NCI-H446 (cell line): Measurements from ENCODE around the gene GCNT2.
"Not testable (repeated sequence)": the region's sequence is repeated elsewhere in the genome, so short reads cannot be mapped to it uniquely, and the experiment has no call there.

Experiments used
- DNase-seq, 2 experiments: peaks; one replicate each; lab custom pipeline; 2025; lab: John Stamatoyannopoulos, UW

GCNT2 gene

GRCh38 chr6:10580570-10580969 lies 59.4 kb downstream of the GCNT2 start:
- no peak for DNase-seq

GRCh38 chr6:10581402-10581801 lies 60.3 kb downstream of the GCNT2 start:
- not testable (repeated sequence) for DNase-seq

GRCh38 chr6:10582774-10583508 lies 61.8 kb downstream of the GCNT2 start:
- no peak for DNase-seq

GRCh38 chr6:10583509-10583901 lies 62.4 kb downstream of the GCNT2 start:
- DNase-seq: no peak

GRCh38 chr6:10584607-10585006 lies 63.5 kb downstream of the GCNT2 start:
- DNase-seq: no peak

GRCh38 chr6:10585209-10585845 lies 64.2 kb downstream of the GCNT2 start:
- DNase-seq: no peak

- DNase-seq: no peak
Observed at GRCh38 chr6:10586302-10586701, 65.2 kb downstream of the GCNT2 start.

- DNase-seq: no peak
Observed at GRCh38 chr6:10587656-10588406, 66.7 kb downstream of the GCNT2 start.

GRCh38 chr6:10588562-10589428 lies 67.6 kb downstream of the GCNT2 start:
- DNase-seq: no peak

- DNase-seq: no peak
Observed at GRCh38 chr6:10589429-10589727, 68.2 kb downstream of the GCNT2 start.

- DNase-seq: no peak
Observed at GRCh38 chr6:10589983-10590382, 68.8 kb downstream of the GCNT2 start.

- DNase-seq: no peak
Observed at GRCh38 chr6:10591422-10592160, 70.4 kb downstream of the GCNT2 start.

GRCh38 chr6:10595731-10596664 lies 74.8 kb downstream of the GCNT2 start:
- no peak for DNase-seq

GRCh38 chr6:10597499-10598001 lies 76.4 kb downstream of the GCNT2 start:
- DNase-seq: no peak

- DNase-seq: no peak
Observed at GRCh38 chr6:10598084-10598960, 77.2 kb downstream of the GCNT2 start.

- DNase-seq: no peak
Observed at GRCh38 chr6:10599046-10599445, 77.9 kb downstream of the GCNT2 start.

- not testable (repeated sequence) for DNase-seq
Observed at GRCh38 chr6:10600681-10601080, 79.5 kb downstream of the GCNT2 start.

- no peak for DNase-seq
Observed at GRCh38 chr6:10603219-10603618, 82.1 kb downstream of the GCNT2 start.

- no peak for DNase-seq
Observed at GRCh38 chr6:10609038-10609437, 87.9 kb downstream of the GCNT2 start.
